HG03520 (cell line): ENCODE data around the gene SEZ6L2.
"Not testable (repeated sequence)": the region's sequence is repeated elsewhere in the genome, so short reads cannot be mapped to it uniquely, and the experiment has no call there.

ENCODE experiments used
- ATAC-seq: cut with Tn5 transposase; IDR thresholded peaks from one replicate; pipeline ENCODE4 v1.9.1; 2021; ENCODE audit warnings: mild to moderate bottlenecking, moderate library complexity; ENCODE audit not compliant: unreplicated experiment

SEZ6L2 gene

GRCh38 chr16:29858149-29858849 is 41.1 kb downstream of the SEZ6L2 start:
- no peak for ATAC-seq

DNA sequence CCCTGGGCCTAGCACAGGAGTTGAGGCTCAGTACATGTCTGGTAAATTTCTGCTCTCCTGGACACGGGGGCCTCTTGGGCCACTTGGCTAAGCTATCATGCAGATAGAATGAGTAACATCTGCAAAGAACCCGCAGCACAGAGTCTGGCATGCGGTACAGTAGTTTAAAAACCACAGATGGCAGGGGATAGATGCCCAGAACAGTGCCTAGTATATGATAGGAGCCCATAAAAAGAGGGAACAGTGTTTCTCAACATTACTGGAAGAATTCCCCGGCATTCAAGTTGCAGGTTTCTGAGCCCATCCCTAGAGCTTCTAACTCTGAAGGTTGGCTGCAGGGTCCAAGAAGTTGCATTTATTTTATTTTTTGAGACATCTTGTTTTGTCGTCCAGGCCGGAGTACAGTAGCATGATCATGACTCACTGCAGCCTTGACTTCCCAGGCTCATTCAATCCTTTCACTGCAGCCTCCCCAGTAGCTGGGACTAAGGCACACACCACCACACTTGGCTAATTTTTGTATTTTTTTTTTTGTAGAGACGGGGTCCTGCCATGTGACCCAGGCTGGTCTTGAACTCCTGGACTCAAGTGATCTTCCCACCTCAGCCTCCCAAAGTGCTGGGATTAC is 42.1 kb downstream of the SEZ6L2 start:
- no peak for ATAC-seq

DNA sequence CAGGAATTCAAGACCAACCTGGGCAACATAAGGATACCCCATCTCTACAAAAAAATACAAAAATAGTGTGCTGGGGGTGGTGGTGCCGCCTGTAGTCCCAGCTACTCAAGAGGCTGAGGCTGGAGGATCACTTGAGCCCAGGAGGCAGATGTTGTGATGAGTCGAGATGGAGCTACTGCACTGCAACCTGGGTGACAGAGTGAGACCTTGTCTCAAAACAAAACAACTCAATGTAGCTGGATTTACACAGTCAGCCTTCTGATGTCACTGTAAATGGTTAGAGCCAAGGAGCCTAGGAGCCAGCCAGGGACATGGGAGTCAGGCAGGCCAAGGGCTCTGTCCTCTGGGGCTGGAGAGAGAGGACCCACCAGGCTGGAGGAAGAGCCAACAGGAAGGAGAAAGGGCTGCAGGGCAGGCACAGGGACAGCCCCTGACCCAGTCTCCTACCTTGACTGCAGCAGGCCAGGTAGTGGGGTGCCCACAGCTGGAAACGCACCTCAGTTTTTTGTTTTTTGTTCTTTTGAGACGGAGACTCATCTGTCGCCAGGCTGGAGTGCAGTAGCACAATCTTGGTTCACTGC is 44.7 kb downstream of the SEZ6L2 start:
- ATAC-seq = no peak

DNA sequence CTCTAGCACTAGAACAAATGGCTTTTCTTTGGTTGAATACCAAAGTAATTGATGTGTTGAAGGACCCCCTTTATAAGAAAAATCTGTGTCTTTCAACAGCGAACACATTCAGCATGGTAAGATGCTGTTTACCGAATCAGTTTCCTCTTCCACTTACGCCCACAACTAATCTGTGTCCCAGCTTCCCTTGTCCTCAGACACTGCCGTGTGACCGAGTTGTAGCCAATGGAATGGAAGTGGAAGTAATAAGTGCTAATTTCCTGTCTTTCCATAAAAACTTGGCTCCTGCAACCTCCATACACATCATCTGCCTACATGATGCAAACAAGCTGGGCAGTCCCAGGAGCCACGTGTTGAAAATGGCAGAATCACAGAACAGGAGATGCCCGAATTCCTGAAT is 46.7 kb downstream of the SEZ6L2 start:
- no peak for ATAC-seq

DNA sequence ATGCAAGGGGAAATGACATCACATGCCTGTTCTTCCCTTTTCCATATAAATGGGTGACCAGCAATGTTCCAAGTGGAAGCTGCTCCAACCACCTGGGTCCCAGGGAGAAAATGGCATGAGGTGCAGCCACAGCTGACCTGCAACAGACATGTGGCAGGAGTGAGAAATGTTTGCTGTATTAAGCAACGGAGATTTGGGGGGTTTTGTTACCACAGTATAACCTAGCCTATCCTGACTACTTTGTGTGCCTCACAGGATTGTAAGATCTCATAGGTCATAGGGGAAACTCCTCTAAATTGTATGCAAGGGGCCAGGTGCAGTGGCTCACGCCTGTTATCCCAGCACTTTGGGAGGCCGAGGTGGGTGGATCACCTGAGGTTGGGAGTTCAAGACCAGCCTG is 48.4 kb downstream of the SEZ6L2 start:
- no peak for ATAC-seq

- no peak for ATAC-seq
Observed at GRCh38 chr16:29849505-29849904, 49.8 kb downstream of the SEZ6L2 start.

GRCh38 chr16:29848420-29849297 is 50.7 kb downstream of the SEZ6L2 start:
- no peak for ATAC-seq

- ATAC-seq = no peak
Observed at GRCh38 chr16:29845656-29846055, 53.7 kb downstream of the SEZ6L2 start.

DNA sequence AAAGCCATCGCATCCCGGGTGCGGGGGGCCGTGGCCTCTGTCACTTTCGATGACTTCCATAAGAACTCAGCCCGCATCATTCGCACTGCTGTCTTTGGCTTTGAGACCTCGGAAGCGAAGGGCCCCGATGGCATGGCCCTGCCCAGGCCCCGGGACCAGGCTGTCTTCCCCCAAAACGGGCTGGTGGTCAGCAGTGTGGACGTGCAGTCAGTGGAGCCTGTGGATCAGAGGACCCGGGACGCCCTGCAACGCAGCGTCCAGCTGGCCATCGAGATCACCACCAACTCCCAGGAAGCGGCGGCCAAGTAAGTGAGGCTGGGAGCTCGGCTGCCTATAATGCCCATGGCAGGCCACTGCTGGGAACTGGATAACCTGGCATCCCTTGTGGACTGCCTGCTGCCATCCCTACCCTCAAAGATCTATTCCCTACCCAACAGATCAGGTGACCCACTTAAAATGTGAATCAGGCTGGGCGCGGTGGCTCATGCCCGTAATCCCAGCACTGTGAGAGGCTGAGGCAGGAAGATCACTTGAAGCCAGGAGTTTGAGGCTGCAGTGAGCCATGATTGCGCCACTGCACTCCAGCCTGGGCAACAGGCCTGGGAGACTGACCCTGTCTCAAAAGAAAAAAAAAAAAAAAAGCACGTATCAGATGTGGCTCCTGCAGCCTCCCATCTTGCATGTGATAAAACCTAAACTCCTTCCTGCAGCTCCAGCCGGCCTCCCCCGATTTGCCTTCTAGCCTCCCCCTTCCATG is 54.6 kb downstream of the SEZ6L2 start:
- no peak for ATAC-seq

DNA sequence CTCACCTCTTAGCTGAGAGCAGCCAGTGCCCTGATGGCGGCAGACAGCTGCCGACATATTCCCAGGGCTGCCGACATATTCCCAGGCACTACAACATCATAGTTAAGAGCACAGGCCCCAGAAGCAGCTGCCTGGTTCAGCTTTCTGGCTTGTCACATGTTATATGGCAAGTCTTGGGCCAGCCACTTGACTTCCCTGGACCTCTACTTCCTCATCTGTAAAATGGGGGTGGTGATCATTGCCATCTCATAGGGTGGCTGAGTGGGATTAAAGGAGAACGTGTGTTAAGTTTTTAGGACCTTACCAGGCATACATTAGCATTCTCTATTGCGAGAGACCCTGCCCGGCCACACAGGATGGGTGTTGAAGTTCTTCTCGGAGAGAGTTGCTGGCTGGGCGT is 55.4 kb downstream of the SEZ6L2 start:
- ATAC-seq = no peak

DNA sequence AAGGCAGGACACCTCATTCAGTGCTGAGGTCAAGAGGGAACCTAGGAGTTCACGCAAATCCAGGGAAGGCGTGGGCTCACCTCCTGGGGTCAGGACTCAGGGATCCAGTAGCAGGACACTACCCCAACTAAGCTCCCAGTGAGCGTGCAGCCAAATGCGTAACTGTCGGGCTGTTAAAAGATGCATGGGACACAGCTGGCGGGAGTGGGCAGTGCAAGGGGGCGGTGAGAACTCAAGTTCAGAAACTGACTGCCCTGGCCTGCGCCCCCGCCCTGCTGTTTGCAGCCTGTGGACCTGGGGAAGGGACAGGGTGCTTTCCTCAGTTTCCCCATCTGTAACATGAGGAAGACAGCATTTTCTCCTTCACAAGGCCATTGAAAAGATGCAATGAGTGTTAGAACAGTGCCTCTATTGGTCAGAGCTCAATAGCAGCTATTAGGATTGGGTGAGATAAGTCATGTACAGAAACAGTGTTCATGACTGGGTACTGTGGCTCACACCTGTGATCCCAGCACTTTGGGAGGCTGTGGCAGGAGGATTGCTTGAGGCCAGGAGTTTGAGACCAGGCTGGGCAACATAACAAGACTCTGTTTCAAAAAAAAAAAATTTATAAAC is 56.5 kb downstream of the SEZ6L2 start:
- no peak for ATAC-seq

DNA sequence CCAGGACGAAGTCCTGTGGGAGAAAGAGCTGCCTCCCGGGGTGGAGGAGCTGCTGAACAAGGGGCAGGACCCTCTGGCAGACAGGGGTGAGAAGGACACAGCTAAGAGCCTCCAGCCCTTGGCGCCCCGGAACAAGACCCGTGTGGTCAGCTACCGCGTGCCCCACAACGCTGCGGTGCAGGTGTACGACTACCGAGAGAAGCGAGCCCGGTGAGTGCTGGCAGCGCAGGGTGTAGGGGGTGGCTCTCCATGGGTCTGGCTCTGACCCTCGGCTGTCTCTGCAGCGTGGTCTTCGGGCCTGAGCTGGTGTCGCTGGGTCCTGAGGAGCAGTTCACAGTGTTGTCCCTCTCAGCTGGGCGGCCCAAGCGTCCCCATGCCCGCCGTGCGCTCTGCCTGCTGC is 57.7 kb downstream of the SEZ6L2 start:
- no peak for ATAC-seq

DNA sequence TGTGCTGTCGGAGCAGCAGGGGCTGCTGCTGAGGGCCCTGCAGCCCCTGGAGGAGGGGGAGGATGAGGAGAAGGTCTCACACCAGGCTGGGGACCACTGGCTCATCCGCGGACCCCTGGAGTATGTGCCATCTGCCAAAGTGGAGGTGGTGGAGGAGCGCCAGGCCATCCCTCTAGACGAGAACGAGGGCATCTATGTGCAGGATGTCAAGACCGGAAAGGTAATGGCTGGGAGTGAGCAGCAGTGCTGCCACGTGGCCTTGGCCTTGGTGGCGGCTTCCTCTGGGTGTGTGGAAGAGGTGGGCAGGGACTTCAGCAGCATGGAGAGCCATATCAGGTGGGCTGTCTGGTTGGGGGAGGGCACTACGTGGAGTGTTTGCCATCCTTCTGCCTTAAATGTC is 59.1 kb downstream of the SEZ6L2 start:
- ATAC-seq = no peak

DNA sequence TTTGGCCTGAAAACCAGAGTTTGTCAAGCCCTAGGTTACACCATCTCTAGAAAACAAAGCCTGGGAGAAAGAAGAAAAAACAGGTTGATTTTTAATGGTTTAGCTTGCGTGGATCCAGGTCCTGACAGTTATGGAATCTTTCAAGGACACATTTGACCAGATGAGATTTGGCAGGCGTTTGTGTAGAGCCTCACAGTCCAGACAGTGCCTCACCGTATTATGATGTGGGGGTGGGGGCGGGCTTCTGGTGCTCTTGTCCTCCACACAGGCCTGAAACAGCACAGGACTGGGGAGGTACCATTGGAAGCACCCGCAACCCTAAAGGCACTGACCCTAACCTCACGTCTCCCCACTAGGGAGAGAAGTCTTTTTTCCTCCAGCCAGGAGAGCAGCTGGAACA is 59.5 kb downstream of the SEZ6L2 start:
- no peak for ATAC-seq

- ATAC-seq = no peak
Observed at GRCh38 chr16:29837841-29838240, 61.5 kb downstream of the SEZ6L2 start.

- ATAC-seq = no peak
Observed at GRCh38 chr16:29836623-29837022, 62.7 kb downstream of the SEZ6L2 start.

DNA sequence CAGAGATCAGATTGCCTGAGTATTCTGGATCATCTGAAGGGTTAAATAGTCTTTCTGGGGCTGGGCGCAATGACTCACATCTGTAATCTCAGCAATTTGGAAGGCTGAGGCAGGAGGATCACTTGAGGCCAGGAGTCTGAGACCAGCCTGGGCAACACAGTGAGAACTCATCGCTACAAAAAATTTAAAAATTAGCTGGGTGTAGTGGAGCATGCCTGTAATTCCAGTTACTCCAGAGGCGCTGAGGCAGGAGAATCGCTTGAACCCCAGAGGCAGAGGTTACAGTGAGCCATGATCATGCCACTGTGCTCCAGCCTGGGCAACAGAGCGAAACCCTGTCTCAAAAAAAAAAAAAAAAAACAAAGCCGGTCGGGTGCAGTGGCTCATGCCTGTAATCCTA is 63.4 kb downstream of the SEZ6L2 start:
- no peak for ATAC-seq

DNA sequence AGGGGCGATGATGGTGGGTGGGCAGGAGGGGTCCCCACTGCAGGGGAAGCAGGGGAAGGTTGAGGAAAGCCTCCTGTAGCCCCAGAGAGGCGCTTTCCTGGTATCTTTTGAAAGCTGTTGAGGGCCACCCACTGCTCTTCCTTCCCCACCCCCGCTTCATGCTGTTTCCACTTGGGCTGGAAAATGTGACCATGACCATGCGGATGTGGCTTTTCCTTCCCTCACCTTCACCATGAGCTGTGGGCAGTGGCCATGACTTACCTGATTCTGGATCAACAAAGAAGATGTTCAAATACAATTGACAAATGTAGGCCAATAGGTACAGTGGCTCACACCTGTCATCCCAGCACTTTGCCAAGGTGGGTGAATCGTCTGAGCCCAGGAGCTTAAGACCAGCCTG is 65.3 kb downstream of the SEZ6L2 start:
- ATAC-seq = no peak

GRCh38 chr16:29833219-29833618 is 66.1 kb downstream of the SEZ6L2 start:
- ATAC-seq = not testable (repeated sequence)

DNA sequence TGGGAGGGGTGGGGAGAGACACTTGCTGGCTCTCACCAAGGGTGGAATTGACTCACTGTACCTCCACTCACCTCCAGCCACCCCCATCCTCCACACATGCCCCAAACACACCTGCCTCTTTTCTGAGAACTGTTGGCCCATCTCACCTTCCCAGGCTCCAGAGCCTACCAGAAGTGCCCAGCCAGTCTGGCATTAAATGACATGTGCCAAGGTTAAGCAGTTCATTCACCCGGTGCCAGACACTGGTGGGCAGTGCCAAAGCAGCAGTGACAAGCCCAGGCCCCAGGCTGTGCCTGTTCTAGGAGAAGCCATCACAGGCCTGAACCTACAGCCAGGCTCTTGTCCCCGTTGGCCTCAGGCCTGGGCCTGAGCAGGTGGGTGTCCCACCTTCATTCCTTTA is 67.9 kb downstream of the SEZ6L2 start:
- ATAC-seq = no peak
